Left forelimb (tissue), 1 donor: Measurements from ENCODE around the gene GMEB1.

Experiments used
- DNase-seq: peaks from one replicate; pipeline ENCODE4 v3.0.0-alpha.2; 2018; ENCODE audit warnings: low spot score

Gene GMEB1

GRCh38 chr1:28751315-28752060 lies 82.9 kb downstream of the GMEB1 start:
- no peak for DNase-seq

- DNase-seq = no peak
These were observed 87.1 kb downstream of the GMEB1 start for GRCh38 chr1:28755701-28756100.

- DNase-seq = no peak
These were observed 88.3 kb downstream of the GMEB1 start for GRCh38 chr1:28756846-28757245.

- no peak for DNase-seq
These were observed 89.8 kb downstream of the GMEB1 start for GRCh38 chr1:28758420-28758819.

GRCh38 chr1:28759257-28759656 lies 90.7 kb downstream of the GMEB1 start:
- no peak for DNase-seq

- no peak for DNase-seq
These were observed 92.6 kb downstream of the GMEB1 start for GRCh38 chr1:28761189-28761588.

GRCh38 chr1:28766532-28767183 lies 98.1 kb downstream of the GMEB1 start:
- no peak for DNase-seq
